ENCODE results near the gene ZNF423. TPM values are rescaled to one million over a fixed set of nuclear protein-coding genes. Genes with fewer than 3 reads are reported as not detected.

The ZNF423 gene
- total RNA-seq, 4 donors from 2014 or later = 6.6 to 22.9 (median 8.6) TPM

GRCh38 chr16:49550140-49550539 is 305.8 kb downstream of the ZNF423 start:
- TF ChIP-seq CTCF (IDR thresholded peaks at IDR 0.05) = no peak
- ATAC-seq (ENCODE audit: low FRiP score) = no peak
- DNase-seq (ENCODE audit: low spot score) = no peak

- TF ChIP-seq CTCF (IDR thresholded peaks at IDR 0.05) = no peak
- DNase-seq (ENCODE audit: low spot score) (no peak), ATAC-seq (ENCODE audit: low FRiP score) (no peak)
Measured at GRCh38 chr16:49548325-49548970, 307.5 kb downstream of the ZNF423 start.

- TF ChIP-seq CTCF (IDR thresholded peaks at IDR 0.05) = no peak
- ATAC-seq (ENCODE audit: low FRiP score) = no peak
- DNase-seq (ENCODE audit: low spot score) = no peak
Measured at GRCh38 chr16:49547448-49547847, 308.5 kb downstream of the ZNF423 start.

- TF ChIP-seq CTCF (IDR thresholded peaks at IDR 0.05) = no peak
- ATAC-seq (ENCODE audit: low FRiP score) (no peak), DNase-seq (ENCODE audit: low spot score) (no peak)
Measured at GRCh38 chr16:49546735-49547134, 309.2 kb downstream of the ZNF423 start.

- DNase-seq (ENCODE audit: low spot score) (no peak), ATAC-seq (ENCODE audit: low FRiP score) (no peak)
- no peak for TF ChIP-seq CTCF (IDR thresholded peaks at IDR 0.05)
Measured at GRCh38 chr16:49545741-49546448, 310.0 kb downstream of the ZNF423 start.

- TF ChIP-seq CTCF (IDR thresholded peaks at IDR 0.05) = no peak
- DNase-seq (ENCODE audit: low spot score) = no peak
- ATAC-seq (ENCODE audit: low FRiP score) = no peak
Measured at GRCh38 chr16:49545243-49545642, 310.7 kb downstream of the ZNF423 start.

- DNase-seq (ENCODE audit: low spot score) (no peak), ATAC-seq (ENCODE audit: low FRiP score) (no peak)
- no peak for TF ChIP-seq CTCF (IDR thresholded peaks at IDR 0.05)
Measured at GRCh38 chr16:49544828-49545227, 311.1 kb downstream of the ZNF423 start.
